OCI-LY3 (cell line): ENCODE measurements around the gene CHD2.

Source experiments
- EZH2phosphoT487 ChIP-seq: fragments of 200-600 bp; shearing (Covaris generic); IDR thresholded peaks from 2 replicates; pipeline ENCODE4 v1.6.1; 2018; ENCODE audit warnings: antibody characterized with exemption, mixed run types, low read depth
- TF ChIP-seq, protein P1 (sequence below): fragments of 200-600, 300-600 bp; sonication (generic); IDR thresholded peaks from 2 replicates; pipeline ENCODE4 v1.5.1; 2014; ENCODE audit warnings: antibody characterized with exemption, low read length, low read depth

- TF ChIP-seq, protein P1, sequence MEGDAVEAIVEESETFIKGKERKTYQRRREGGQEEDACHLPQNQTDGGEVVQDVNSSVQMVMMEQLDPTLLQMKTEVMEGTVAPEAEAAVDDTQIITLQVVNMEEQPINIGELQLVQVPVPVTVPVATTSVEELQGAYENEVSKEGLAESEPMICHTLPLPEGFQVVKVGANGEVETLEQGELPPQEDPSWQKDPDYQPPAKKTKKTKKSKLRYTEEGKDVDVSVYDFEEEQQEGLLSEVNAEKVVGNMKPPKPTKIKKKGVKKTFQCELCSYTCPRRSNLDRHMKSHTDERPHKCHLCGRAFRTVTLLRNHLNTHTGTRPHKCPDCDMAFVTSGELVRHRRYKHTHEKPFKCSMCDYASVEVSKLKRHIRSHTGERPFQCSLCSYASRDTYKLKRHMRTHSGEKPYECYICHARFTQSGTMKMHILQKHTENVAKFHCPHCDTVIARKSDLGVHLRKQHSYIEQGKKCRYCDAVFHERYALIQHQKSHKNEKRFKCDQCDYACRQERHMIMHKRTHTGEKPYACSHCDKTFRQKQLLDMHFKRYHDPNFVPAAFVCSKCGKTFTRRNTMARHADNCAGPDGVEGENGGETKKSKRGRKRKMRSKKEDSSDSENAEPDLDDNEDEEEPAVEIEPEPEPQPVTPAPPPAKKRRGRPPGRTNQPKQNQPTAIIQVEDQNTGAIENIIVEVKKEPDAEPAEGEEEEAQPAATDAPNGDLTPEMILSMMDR, result no peak
- no peak for TF ChIP-seq EZH2phosphoT487
Observed at GRCh38 chr15:92925454-92925853, 25.3 kb downstream of the CHD2 start.
